GM12878 (cell line): Measurements from ENCODE around the gene CDCA3. TPM values are rescaled to one million over a fixed set of nuclear protein-coding genes. Genes with fewer than 3 reads are reported as not detected.

ENCODE experiments used
- ATAC-seq: fragments of 200-7000 bp; cut with Tn5 transposase; 3 replicates; pipeline ENCODE4 v1.9.1; 2020; ENCODE audit warnings: mild to moderate bottlenecking, moderate library complexity
- BruUV-seq: library from RNA; stranded (reverse); fragments of 400-500 nt; replicated peaks from 2 replicates; lab custom pipeline; 2021; lab: Mats Ljungman, UMichigan
- CTCF ChIA-PET: fragments of 300-600 bp; sonication (Branson Sonifier 250); formaldehyde crosslinking; extraction: SDS; loops from one replicate; lab custom pipeline; 2021; ENCODE audit warnings: inconsistent platforms; lab: Yijun Ruan, JAX
- POLR2A ChIA-PET: fragments of 350-600 bp; formaldehyde crosslinking; extraction: SDS; loops from one replicate; lab custom pipeline; 2021; ENCODE audit warnings: inconsistent platforms; lab: Charles Lee
- RAD21 ChIA-PET: fragments of 300-600 bp; sonication (Branson Sonifier 250); formaldehyde crosslinking; loops from one replicate; lab custom pipeline; 2023; ENCODE audit warnings: antibody characterized with exemption; ENCODE audit not compliant: unreplicated experiment; lab: Charles Lee
- SMC1A ChIA-PET: fragments of 300-600 bp; sonication (Branson Sonifier 250); formaldehyde crosslinking; loops from one replicate; lab custom pipeline; 2023; ENCODE audit not compliant: unreplicated experiment, uncharacterized antibody; lab: Charles Lee
- DNase-seq: peaks from one replicate; pipeline ENCODE4 v3.0.0-alpha.2; 2011; ENCODE audit warnings: low read depth, low spot score
- FAIRE-seq: peaks from 3 replicates; lab custom pipeline; 2011; peaks lifted over from hg19 to GRCh38; lab: Jason Lieb, UNC
- H2AFZ ChIP-seq: 2 replicates; pipeline ENCODE4 v1.6.0; 2011; ENCODE audit warnings: low read depth, low read length, control low read depth; ENCODE audit not compliant: control insufficient read depth
- H3K27ac ChIP-seq: 2 replicates; pipeline ENCODE4 v1.5.1; 2011; ENCODE audit warnings: control low read depth; ENCODE audit not compliant: control insufficient read depth, insufficient read depth
- H3K27me3 ChIP-seq, 2 experiments: replicated peaks in 1 of 2; 2 replicates each; pipeline versions ENCODE4 v1.6.0 to v1.6.1; 2011; ENCODE audit warnings: low read length in 1 of 2; ENCODE audit not compliant: control insufficient read depth in 2 of 2, insufficient read depth in 2 of 2
- H3K36me3 ChIP-seq, 2 experiments: 2 replicates each; pipeline ENCODE4 v1.5.1; 2011; ENCODE audit warnings: low read length in 1 of 2; ENCODE audit not compliant: control insufficient read depth in 2 of 2, insufficient read depth in 2 of 2
- H3K4me1 ChIP-seq: 2 replicates; pipeline ENCODE4 v1.6.1; 2011; ENCODE audit warnings: mild to moderate bottlenecking, low read length, moderate library complexity, mixed read lengths; ENCODE audit not compliant: control insufficient read depth, insufficient read depth
- H3K4me2 ChIP-seq: 2 replicates; pipeline ENCODE4 v1.6.0; 2011; ENCODE audit warnings: control low read depth; ENCODE audit not compliant: control insufficient read depth, insufficient read depth
- H3K4me3 ChIP-seq: fragments of 200-600 bp; sonication (generic); 2 replicates; pipeline ENCODE4 v1.5.1; 2016
- H3K79me2 ChIP-seq: 2 replicates; pipeline ENCODE4 v1.6.0; 2011; ENCODE audit warnings: low read length; ENCODE audit not compliant: control insufficient read depth, insufficient read depth
- H3K9ac ChIP-seq: 2 replicates; pipeline ENCODE4 v1.8.0; 2011; ENCODE audit warnings: low read length, control low read depth, mixed read lengths; ENCODE audit not compliant: control insufficient read depth, insufficient read depth
- H3K9me3 ChIP-seq: replicated peaks from 3 replicates; pipeline ENCODE4 v1.5.1; 2011; ENCODE audit warnings: mild to moderate bottlenecking, low read length; ENCODE audit not compliant: control insufficient read depth, insufficient read depth
- H4K20me1 ChIP-seq: 2 replicates; pipeline ENCODE4 v1.6.0; 2011; ENCODE audit not compliant: control insufficient read depth, insufficient read depth
- BCLAF1 ChIP-seq: fragments of 450-650 bp; IDR thresholded peaks from 2 replicates; pipeline ENCODE4 v1.6.1; 2017; ENCODE audit warnings: antibody characterized with exemption, mild to moderate bottlenecking, moderate library complexity
- NBN ChIP-seq: fragments of 450-650 bp; IDR thresholded peaks from 2 replicates; pipeline ENCODE4 v1.6.1; 2016
- ZNF687 ChIP-seq: fragments of 450-650 bp; IDR thresholded peaks from 2 replicates; pipeline ENCODE4 v1.6.1; 2017; ENCODE audit warnings: mild to moderate bottlenecking, moderate library complexity
- WGBS: methylation state at CpG from one replicate; pipeline ENCODE4 v1.1.6; 2016; ENCODE audit warnings: low lambda C conversion rate; ENCODE audit not compliant: insufficient replicate concordance, insufficient coverage; ENCODE audit errors: missing lambda C conversion rate; 5-methylcytosine and 5-hydroxymethylcytosine counted together
- in situ Hi-C: fragments of 300-500 bp; cut with MboI; formaldehyde crosslinking; loops from 9 replicates; pipeline ENCODE4 v1.14.3; 2018; ENCODE audit warnings: mixed read lengths
- intact Hi-C: fragments of 100-400 bp; cut with micrococcal nuclease; formaldehyde crosslinking; loops from one replicate; pipeline ENCODE4 v1.14.2; 2022; ENCODE audit not compliant: unreplicated experiment
- polyA plus RNA-seq, 11 experiments: library from polyadenylated mRNA; depleted of rRNA in 4 of 11; unstranded in 6 of 11; stranded (reverse) in 5 of 11; fragments of >200 nt; fragmentation: Nextera tagmentation in 4 of 11; fragmentation: Illumina TruSeq in 1 of 11; extraction: Ambion mirVana in 4 of 11; extraction: Trizol in 1 of 11; gene quantifications; 1 replicate in 1 of 11; 2 replicates in 10 of 11; pipeline versions ENCODE4 v1.2.1 to v1.2.3, GENCODE V29; 2011 to 2016; ENCODE audit warnings: inconsistent platforms in 2 of 11, missing spikeins in 2 of 11, low read depth in 1 of 11
- total RNA-seq, 4 experiments: library from RNA; depleted of rRNA in 3 of 4; stranded (reverse); fragments of >200 nt in 3 of 4; fragmentation: Illumina TruSeq in 1 of 4; extraction: Trizol in 1 of 4; gene quantifications; 2 replicates each; pipeline versions ENCODE4 v1.2.1 to v1.2.3, GENCODE V29; 2013 to 2021

The CDCA3 gene
- total and polyA plus RNA-seq, 10 of the 15 experiments (the other 5 are each of a cell fraction or from before 2014, with no cell fraction given): 34.5 to 148 (median 97.4) TPM

- FAIRE-seq: no peak
- Histone ChIP-seq H3K9me3 (no peaks in the 10 kb centered on the region), H3K79me2 (no peaks in the 10 kb centered on the region), H3K27me3 (no peaks in the 10 kb centered on the region), H3K4me2 (peak overlapping the region; percentile 72), H3K4me1 (peaks cover 12% of the 10 kb centered on the region), H3K4me3 (peak overlapping the region; percentile 64), H4K20me1 (no peaks in the 10 kb centered on the region), H2AFZ (peak overlapping the region; percentile 63), H3K27ac (peak overlapping the region; percentile 97), H3K36me3 (no peaks in the 10 kb centered on the region), H3K9ac (peak overlapping the region; percentile 88)
- intact Hi-C loops: loop anchor here (1.0 kb wide), 4 partner anchors 13 to 39 kb away; partner anchors contain the start of genes LRRC23, SPSB2 and USP5
- BruUV-seq: TSS peak; percentile 90
- POLR2A ChIA-PET: interaction anchor here (0.6 to 2.1 kb wide), 15 partner anchors 10 to 259 kb away, joined by 3 to 30 read pairs (median 4); partner anchors contain the start of genes C12orf57, CDCA3, COPS7A and ENO2
- in situ Hi-C loops: no loop called here
- WGBS: 60% methylated on average over 5 of the region's 5 CpGs
- ATAC-seq: peak; percentile 39
- CTCF ChIA-PET: interaction anchor here (0.9 to 6.1 kb wide), 21 partner anchors 10 to 221 kb away, joined by 3 to 121 read pairs (median 6); partner anchors contain the start of genes C12orf57, CDCA3, LRRC23 and MLF2
- RAD21 ChIA-PET: interaction anchor here (0.8 to 2.3 kb wide), 13 partner anchors 19 to 218 kb away, joined by 3 to 37 read pairs (median 3); partner anchors contain the start of genes C1RL, CDCA3, ENO2 and RNU7-1
- TF ChIP-seq NBN (0 out of 2 replicates have a peak, but pooled peaks have one; percentile 33), ZNF687 (no peak), BCLAF1 (no peak)
- SMC1A ChIA-PET: interaction anchor here (0.7 to 2.8 kb wide), 15 partner anchors 10 to 139 kb away, joined by 3 to 41 read pairs (median 4); partner anchors contain the start of genes CDCA3, ENO2, MLF2 and SPSB2
- no peak for DNase-seq
These were observed 40.5 kb upstream of the CDCA3 start for GRCh38 chr12:6891646-6892001.
